IPS-NIHi11 (cell line): ENCODE data around the gene NR1H4.
"Not testable (repeated sequence)": the region's sequence is repeated elsewhere in the genome, so short reads cannot be mapped to it uniquely, and the experiment has no call there.

Experiments used
- DNase-seq: peaks from one replicate; pipeline ENCODE4 v3.0.0; 2012; ENCODE audit warnings: mixed read lengths, low spot score

Gene NR1H4

GRCh38 chr12:100567945-100568344, 94.3 kb downstream of the NR1H4 start:
- no peak for DNase-seq

- no peak for DNase-seq
These were observed 98.5 kb downstream of the NR1H4 start for GRCh38 chr12:100572184-100572583.

- peak; percentile 93 for DNase-seq
These were observed 99.9 kb downstream of the NR1H4 start, which contains the start of gene GAS2L3 for GRCh38 chr12:100573292-100574186. Gene GAS2L3, plus strand, starts transcription at chr12:100573684. Its CDS starts 21,221 bp downstream, at chr12:100594905.

- peak; percentile 36 for DNase-seq
These were observed 100.8 kb downstream of the NR1H4 start for GRCh38 chr12:100574187-100575074.

GRCh38 chr12:100576331-100577036, 102.8 kb downstream of the NR1H4 start:
- no peak for DNase-seq

GRCh38 chr12:100578923-100579322, 105.3 kb downstream of the NR1H4 start:
- no peak for DNase-seq

- DNase-seq, result no peak
These were observed 106.2 kb downstream of the NR1H4 start for GRCh38 chr12:100579844-100580243.

- DNase-seq, result no peak
These were observed 110.6 kb downstream of the NR1H4 start for GRCh38 chr12:100584256-100584655.

- no peak for DNase-seq
These were observed 118.3 kb downstream of the NR1H4 start for GRCh38 chr12:100591979-100592378.

GRCh38 chr12:100593490-100593889, 119.8 kb downstream of the NR1H4 start:
- DNase-seq, result no peak

GRCh38 chr12:100601626-100602025, 128.0 kb downstream of the NR1H4 start:
- no peak for DNase-seq

- not testable (repeated sequence) for DNase-seq
These were observed 129.3 kb downstream of the NR1H4 start for GRCh38 chr12:100602997-100603396.

GRCh38 chr12:100608776-100609175, 135.1 kb downstream of the NR1H4 start:
- no peak for DNase-seq

- no peak for DNase-seq
These were observed 137.2 kb downstream of the NR1H4 start for GRCh38 chr12:100610666-100611430.

- DNase-seq, result no peak
These were observed 138.9 kb downstream of the NR1H4 start for GRCh38 chr12:100612606-100613005.
